ENCODE data around the gene AHCYL2.
"Not testable (repeated sequence)": the region's sequence is repeated elsewhere in the genome, so short reads cannot be mapped to it uniquely, and the experiment has no call there.

Gene AHCYL2

DNA sequence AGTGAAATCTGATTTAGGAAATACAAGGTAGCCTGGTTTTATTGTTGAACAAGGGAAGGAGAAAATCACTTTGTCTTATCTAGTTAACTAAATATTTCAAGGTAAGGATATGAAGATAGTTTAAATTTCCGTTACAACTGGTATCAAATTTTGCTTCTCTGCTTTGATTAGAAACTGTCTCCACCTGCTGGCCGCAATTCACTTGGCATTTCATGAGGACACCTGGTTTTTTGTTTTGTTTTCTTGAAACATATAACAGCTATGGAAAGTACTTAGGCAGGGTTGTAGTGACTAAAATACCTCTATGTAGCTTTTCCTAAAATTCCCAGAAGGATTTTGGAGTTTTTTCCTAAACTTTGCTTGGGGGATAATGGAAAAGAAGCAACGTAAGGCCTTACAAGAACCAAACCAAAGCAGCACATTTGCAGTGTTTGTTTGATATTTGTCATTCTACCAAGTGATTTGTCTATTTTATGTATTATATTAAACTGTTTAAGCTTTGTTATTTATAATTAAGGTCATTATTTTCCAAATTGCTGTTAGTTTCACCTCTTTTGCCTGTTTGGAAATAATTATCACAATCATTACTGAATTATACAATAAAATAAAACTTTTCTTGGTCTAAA is 73.6 kb downstream of the AHCYL2 start:
- no peak overlapping the region for H3K4me3 ChIP-seq (ENCODE audit: low read depth, low read length)
- TF ChIP-seq, protein P1, sequence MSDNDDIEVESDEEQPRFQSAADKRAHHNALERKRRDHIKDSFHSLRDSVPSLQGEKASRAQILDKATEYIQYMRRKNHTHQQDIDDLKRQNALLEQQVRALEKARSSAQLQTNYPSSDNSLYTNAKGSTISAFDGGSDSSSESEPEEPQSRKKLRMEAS (IDR thresholded peaks at IDR 0.05; ENCODE audit: low read depth, low read length), result peak; percentile 41; the same call in 1 of the 2 replicates
- no peak for TF ChIP-seq POLR2A (IDR thresholded peaks at IDR 0.05; ENCODE audit: extremely low read depth, insufficient read length)
- TF ChIP-seq, protein P2, sequence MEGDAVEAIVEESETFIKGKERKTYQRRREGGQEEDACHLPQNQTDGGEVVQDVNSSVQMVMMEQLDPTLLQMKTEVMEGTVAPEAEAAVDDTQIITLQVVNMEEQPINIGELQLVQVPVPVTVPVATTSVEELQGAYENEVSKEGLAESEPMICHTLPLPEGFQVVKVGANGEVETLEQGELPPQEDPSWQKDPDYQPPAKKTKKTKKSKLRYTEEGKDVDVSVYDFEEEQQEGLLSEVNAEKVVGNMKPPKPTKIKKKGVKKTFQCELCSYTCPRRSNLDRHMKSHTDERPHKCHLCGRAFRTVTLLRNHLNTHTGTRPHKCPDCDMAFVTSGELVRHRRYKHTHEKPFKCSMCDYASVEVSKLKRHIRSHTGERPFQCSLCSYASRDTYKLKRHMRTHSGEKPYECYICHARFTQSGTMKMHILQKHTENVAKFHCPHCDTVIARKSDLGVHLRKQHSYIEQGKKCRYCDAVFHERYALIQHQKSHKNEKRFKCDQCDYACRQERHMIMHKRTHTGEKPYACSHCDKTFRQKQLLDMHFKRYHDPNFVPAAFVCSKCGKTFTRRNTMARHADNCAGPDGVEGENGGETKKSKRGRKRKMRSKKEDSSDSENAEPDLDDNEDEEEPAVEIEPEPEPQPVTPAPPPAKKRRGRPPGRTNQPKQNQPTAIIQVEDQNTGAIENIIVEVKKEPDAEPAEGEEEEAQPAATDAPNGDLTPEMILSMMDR (IDR thresholded peaks at IDR 0.05; ENCODE audit: low read depth, low read length), result peak; percentile 88
- DNase-seq (ENCODE audit: low read depth), result peak; percentile 64

DNA sequence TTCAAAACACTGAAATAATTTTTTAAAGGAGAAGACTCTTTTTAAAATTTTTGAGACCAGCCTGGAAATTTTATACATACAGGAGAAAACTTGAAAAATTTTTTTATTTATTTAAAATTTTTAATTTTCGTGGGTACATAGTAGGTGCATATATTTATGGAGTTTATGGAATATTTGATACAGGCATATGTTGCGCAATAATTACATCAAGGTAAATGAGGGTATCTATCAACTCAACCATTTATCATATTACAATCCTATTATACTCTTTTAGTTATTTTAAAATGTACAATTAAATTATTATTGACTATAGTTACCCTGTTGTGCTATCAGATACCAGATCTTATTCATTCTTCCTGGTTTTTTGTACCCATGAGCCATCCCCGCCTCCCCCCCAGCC is 75.1 kb downstream of the AHCYL2 start:
- H3K4me3 ChIP-seq (ENCODE audit: low read depth, low read length), result no peak overlapping the region
- TF ChIP-seq POLR2A (IDR thresholded peaks at IDR 0.05; ENCODE audit: extremely low read depth, insufficient read length) (no peak), MYC (IDR thresholded peaks at IDR 0.05; ENCODE audit: low read depth, low read length) (no peak)
- TF ChIP-seq, protein P1 (IDR thresholded peaks at IDR 0.05; ENCODE audit: low read depth, low read length), result no peak
- TF ChIP-seq, protein P2 (IDR thresholded peaks at IDR 0.05; ENCODE audit: low read depth, low read length), result no peak
- no peak for DNase-seq (ENCODE audit: low read depth)

DNA sequence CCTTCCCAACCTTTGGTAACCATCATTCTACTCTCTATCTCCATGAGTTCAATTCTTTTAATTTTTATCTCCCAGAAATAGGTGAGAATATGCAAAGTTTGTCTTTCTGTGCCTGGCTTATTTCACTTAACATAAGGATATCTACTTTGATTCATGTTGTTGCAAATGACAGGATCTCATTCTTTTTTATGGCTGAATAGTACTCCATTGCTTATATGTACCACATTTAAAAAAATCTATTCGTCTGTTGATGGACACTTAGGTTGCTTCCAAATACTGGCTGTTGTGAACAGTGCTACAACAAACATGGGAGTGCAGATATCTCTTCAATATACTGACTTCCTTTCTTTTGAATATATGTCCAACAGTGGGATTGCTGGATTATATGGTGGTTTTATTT is 75.5 kb downstream of the AHCYL2 start:
- H3K4me3 ChIP-seq (ENCODE audit: low read depth, low read length); DNase-seq (ENCODE audit: low read depth): not testable (repeated sequence)

DNA sequence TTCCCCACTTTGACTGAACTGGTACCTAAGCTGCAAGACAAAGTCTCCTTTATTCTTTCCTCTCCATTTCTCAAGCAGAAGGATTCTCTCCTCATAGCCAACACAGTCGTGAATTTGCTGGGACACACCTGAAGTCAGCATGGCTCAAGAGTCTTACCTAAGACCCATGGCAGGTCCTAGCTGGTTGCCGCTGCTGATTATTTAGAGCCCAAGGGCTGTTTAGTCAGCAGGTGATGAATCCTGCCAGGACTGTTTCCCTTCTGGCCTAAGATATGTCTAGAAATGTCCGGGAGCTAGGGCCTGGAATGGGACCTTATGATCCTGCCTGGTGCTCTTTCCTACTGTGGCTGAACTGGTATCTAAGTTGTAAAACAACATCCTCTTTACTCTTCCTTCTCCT is 82.8 kb downstream of the AHCYL2 start:
- TF ChIP-seq POLR2A (IDR thresholded peaks at IDR 0.05; ENCODE audit: extremely low read depth, insufficient read length) (no peak), MYC (IDR thresholded peaks at IDR 0.05; ENCODE audit: low read depth, low read length) (no peak)
- TF ChIP-seq, protein P1 (IDR thresholded peaks at IDR 0.05; ENCODE audit: low read depth, low read length), result no peak
- TF ChIP-seq, protein P2 (IDR thresholded peaks at IDR 0.05; ENCODE audit: low read depth, low read length), result no peak
- DNase-seq (ENCODE audit: low read depth), result no peak

DNA sequence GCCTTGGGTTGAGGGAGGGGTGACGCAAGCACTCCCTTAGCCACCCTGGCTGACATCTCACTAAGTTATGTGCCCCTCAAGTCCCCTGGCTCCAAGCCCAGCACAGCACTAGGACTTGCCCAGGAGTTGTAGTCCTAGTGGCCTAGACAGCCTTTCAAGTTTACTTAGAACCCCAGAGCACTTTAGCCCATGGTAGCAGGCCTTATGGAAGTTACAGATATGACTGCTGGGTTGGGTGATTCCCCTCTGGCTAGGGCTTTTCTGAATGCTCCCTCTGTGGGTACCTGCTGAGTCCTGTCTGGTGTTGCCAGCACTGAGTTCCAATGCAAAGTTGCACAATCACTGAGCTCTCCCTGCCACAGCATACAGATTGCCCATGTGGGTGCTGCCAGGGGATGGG is 83.2 kb downstream of the AHCYL2 start:
- TF ChIP-seq MYC (IDR thresholded peaks at IDR 0.05; ENCODE audit: low read depth, low read length) (no peak), POLR2A (IDR thresholded peaks at IDR 0.05; ENCODE audit: extremely low read depth, insufficient read length) (no peak)
- TF ChIP-seq, protein P2 (IDR thresholded peaks at IDR 0.05; ENCODE audit: low read depth, low read length), result no peak
- TF ChIP-seq, protein P1 (IDR thresholded peaks at IDR 0.05; ENCODE audit: low read depth, low read length), result no peak
- H3K4me3 ChIP-seq (ENCODE audit: low read depth, low read length), result no peak overlapping the region
- peak; percentile 28 for DNase-seq (ENCODE audit: low read depth)

More for the DNA sequence above, 82.8 kb downstream of the AHCYL2 start:
- no peak overlapping the region for H3K4me3 ChIP-seq (ENCODE audit: low read depth, low read length)

DNA sequence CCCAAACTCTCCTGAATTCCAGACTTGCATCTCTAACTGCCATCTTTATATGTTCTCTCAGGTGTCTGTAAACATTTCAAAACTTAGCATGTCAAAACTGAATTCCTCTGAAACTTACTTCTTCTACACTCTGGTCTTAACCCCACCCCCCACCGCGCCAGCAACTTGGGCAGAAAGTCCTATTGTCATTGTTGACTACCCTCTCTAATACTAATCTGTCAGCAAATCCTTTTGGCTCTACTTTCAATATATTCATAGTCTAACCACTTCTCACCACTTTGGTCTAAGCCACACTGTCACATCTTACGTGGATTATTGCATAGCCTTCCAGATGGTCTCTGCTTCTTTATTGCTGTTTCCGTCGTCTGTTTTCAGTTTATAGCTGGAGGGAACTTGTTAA is 86.6 kb downstream of the AHCYL2 start:
- TF ChIP-seq, protein P1 (IDR thresholded peaks at IDR 0.05; ENCODE audit: low read depth, low read length), result no peak
- TF ChIP-seq, protein P2 (IDR thresholded peaks at IDR 0.05; ENCODE audit: low read depth, low read length), result no peak
- TF ChIP-seq POLR2A (IDR thresholded peaks at IDR 0.05; ENCODE audit: extremely low read depth, insufficient read length) (no peak), MYC (IDR thresholded peaks at IDR 0.05; ENCODE audit: low read depth, low read length) (no peak)
- DNase-seq (ENCODE audit: low read depth), result no peak

More for the DNA sequence above, 86.6 kb downstream of the AHCYL2 start:
- H3K4me3 ChIP-seq (ENCODE audit: low read depth, low read length), result no peak overlapping the region

Data from NB4 (cell line).